ENCODE data around the gene SIGLEC15.

GRCh38 chr18:45856531-45856930, 31.1 kb downstream of the SIGLEC15 start:
- TF ChIP-seq CTCF (IDR thresholded peaks at IDR 0.05; ENCODE audit: insufficient read depth, low read length) (no peak), POLR2AphosphoS5 (IDR thresholded peaks at IDR 0.05; ENCODE audit: low read depth) (no peak), SPI1 (IDR thresholded peaks at IDR 0.05; ENCODE audit: borderline replicate concordance, low read depth) (no peak), GABPA (IDR thresholded peaks at IDR 0.05; ENCODE audit: low read depth) (no peak)

Data from HL-60 (cell line).